ENCODE measurements around the gene GNAL. TPM values are rescaled to one million over a fixed set of nuclear protein-coding genes. Genes with fewer than 3 reads are reported as not detected.

The GNAL gene
- total and polyA plus RNA-seq, 2 of the 4 experiments (the other 2 are of a cell fraction), result 0.15 to 0.36 TPM

- H2AK9ac ChIP-seq (replicated peaks; ENCODE audit: low read depth, low read length, poor library complexity), result no peak overlapping the region
- H3K56ac ChIP-seq (ENCODE audit: extremely low read depth, insufficient read depth, low read length), result no peak overlapping the region
- H2BK120ac ChIP-seq (ENCODE audit: low read depth, low read length), result no peak overlapping the region
- H3K4me3 ChIP-seq (ENCODE audit: insufficient read depth, low read depth, low read length), result no peak overlapping the region
- H3K9ac ChIP-seq (ENCODE audit: low read depth, low read length), result no peak overlapping the region
- POLR2A ChIA-PET (ENCODE audit: unreplicated experiment), result no interaction called here
- H4K91ac ChIP-seq (ENCODE audit: insufficient read depth, low read depth, low read length), result no peak overlapping the region
- H3K14ac ChIP-seq (replicated peaks; ENCODE audit: low read depth, low read length), result no peak overlapping the region
- intact Hi-C loops (cut with micrococcal nuclease) (no loop called here), dilution Hi-C loops (cut with HindIII; ENCODE audit: low sequenced_read_pairs, unreplicated experiment) (no loop called here), in situ Hi-C loops (cut with MboI; ENCODE audit: low sequenced_read_pairs) (no loop called here)
- no peaks in the 10 kb centered on the region for H3K79me1 ChIP-seq (ENCODE audit: low read depth in 1 of 2, low read length in 2 of 2)
- H3K23ac ChIP-seq (ENCODE audit: low read depth, low read length), result no peak overlapping the region
- no peak overlapping the region for H3K27ac ChIP-seq (ENCODE audit: insufficient read depth, low read length)
- no TSS peak for BruUV-seq (replicated peaks)
- H3K9me1 ChIP-seq (ENCODE audit: insufficient read depth, low read length), result no peaks in the 10 kb centered on the region
- no peak overlapping the region for H4K5ac ChIP-seq (ENCODE audit: low read depth, low read length)
- H3K27me3 ChIP-seq (ENCODE audit: control insufficient read depth, insufficient read depth, low read length), result peaks cover 16% of the 10 kb centered on the region
- CTCF ChIA-PET, result no interaction called here
- WGBS, 2 experiments (ENCODE audit: extremely low coverage in 2 of 2, insufficient read length in 1 of 2), result 67% methylated on average over 2 of the region's 6 CpGs; no CpG with 5 or more reads in 1 of the 2 experiments
- no peak overlapping the region for H3K4ac ChIP-seq (ENCODE audit: low read depth, low read length)
- ATAC-seq (ENCODE audit: low read depth) (no peak), DNase-seq (no peak)
- no peak overlapping the region for H2AFZ ChIP-seq (replicated peaks; ENCODE audit: low read length, poor library complexity)
- H2BK15ac ChIP-seq (ENCODE audit: low read depth, low read length), result no peak overlapping the region
- H2AK5ac ChIP-seq (ENCODE audit: low read depth, low read length), result no peak overlapping the region
- H4K8ac ChIP-seq (ENCODE audit: low read depth in 2 of 2, low read length in 2 of 2), result no peak overlapping the region
- no peak for TF ChIP-seq RCOR1 (IDR thresholded peaks at IDR 0.05; ENCODE audit: insufficient replicate concordance, low read length)
- TF ChIP-seq USF2 (IDR thresholded peaks at IDR 0.05; ENCODE audit: low read depth, low read length), result no peak
- no peak for TF ChIP-seq CHD1 (IDR thresholded peaks at IDR 0.05; ENCODE audit: low read depth, low read length)
- TF ChIP-seq FOS (IDR thresholded peaks at IDR 0.05; ENCODE audit: low read depth, low read length), result no peak
- no peak for TF ChIP-seq CTCF (conservative IDR thresholded peaks at IDR 0.05; ENCODE audit: low read depth, low read length)
- no peak for TF ChIP-seq ELK1 (IDR thresholded peaks at IDR 0.05; ENCODE audit: borderline replicate concordance, low read depth, low read length)
- no peak for TF ChIP-seq MAFK (IDR thresholded peaks at IDR 0.05; ENCODE audit: low read depth, low read length)
- no peak for TF ChIP-seq CEBPB (IDR thresholded peaks at IDR 0.05; ENCODE audit: low read depth, low read length)
- no peak for TF ChIP-seq POLR2A (IDR thresholded peaks at IDR 0.05; ENCODE audit: low read depth, low read length)
- no peak for TF ChIP-seq SMC3 (IDR thresholded peaks at IDR 0.05; ENCODE audit: low read depth, low read length)
- no peak for TF ChIP-seq BHLHE40 (IDR thresholded peaks at IDR 0.05; ENCODE audit: low read depth, low read length)
- TF ChIP-seq MAZ (IDR thresholded peaks at IDR 0.05; ENCODE audit: borderline replicate concordance, low read depth, low read length), result no peak
- TF ChIP-seq RAD21 (IDR thresholded peaks at IDR 0.05; ENCODE audit: low read length), result no peak
- no peak for TF ChIP-seq MXI1 (IDR thresholded peaks at IDR 0.05; ENCODE audit: borderline replicate concordance, low read depth, low read length)
- TF ChIP-seq RFX5 (IDR thresholded peaks at IDR 0.05; ENCODE audit: low read depth, low read length), result no peak
- TF ChIP-seq NFE2L2 (IDR thresholded peaks at IDR 0.05; ENCODE audit: low read depth, low read length), result no peak
- no peaks in the 10 kb centered on the region for H3K36me3 ChIP-seq (ENCODE audit: control insufficient read depth, insufficient read depth, low read length)
- H2BK5ac ChIP-seq (ENCODE audit: low read depth, low read length, poor library complexity, severe bottlenecking), result no peak overlapping the region
- H3K4me2 ChIP-seq (ENCODE audit: low read depth, low read length), result peak overlapping the region; percentile 77
- no peak overlapping the region for H3K18ac ChIP-seq (ENCODE audit: low read depth, low read length)
- H2BK20ac ChIP-seq (ENCODE audit: low read depth, low read length), result no peak overlapping the region
- H3K9me3 ChIP-seq (ENCODE audit: control insufficient read depth, insufficient read depth, low read length), result no peaks in the 10 kb centered on the region
- H3K4me1 ChIP-seq (ENCODE audit: control insufficient read depth, insufficient read depth, low read length), result no peaks in the 10 kb centered on the region
- no peaks in the 10 kb centered on the region for H4K20me1 ChIP-seq (ENCODE audit: insufficient read depth, low read length)
Observed at GRCh38 chr18:11713756-11714155, 24.7 kb downstream of the GNAL start.
